Measurements from ENCODE around the gene PNPLA6.

DNA sequence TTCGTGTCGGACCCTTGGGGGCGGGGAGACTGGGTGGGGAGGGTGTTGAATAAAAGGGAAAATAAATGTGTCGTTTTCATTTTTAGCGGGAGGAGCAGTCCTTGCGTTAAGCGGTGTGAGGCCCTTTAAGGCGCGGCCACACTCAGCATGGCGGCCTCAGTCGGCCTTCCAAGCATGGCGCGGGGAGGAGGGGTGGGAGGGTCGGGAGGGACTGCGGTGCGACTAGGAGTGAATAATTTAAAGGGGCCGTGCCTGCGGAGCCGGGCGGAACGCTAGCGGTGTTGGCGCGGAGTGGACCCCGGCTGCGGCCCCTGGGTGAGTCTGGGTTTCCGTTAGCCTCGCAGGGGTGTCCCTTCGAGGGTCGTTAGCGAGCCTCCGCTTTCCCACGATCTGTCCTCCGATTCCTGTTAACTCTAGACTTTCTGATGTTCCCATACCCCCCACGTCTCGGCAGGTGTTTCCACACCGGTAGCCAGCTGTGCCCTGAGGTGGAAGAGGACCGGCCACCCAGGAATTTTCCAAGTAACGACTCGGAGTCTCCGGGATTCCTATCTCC lies 1.5 kb upstream of the PNPLA6 start:
- TF ChIP-seq, protein P1, sequence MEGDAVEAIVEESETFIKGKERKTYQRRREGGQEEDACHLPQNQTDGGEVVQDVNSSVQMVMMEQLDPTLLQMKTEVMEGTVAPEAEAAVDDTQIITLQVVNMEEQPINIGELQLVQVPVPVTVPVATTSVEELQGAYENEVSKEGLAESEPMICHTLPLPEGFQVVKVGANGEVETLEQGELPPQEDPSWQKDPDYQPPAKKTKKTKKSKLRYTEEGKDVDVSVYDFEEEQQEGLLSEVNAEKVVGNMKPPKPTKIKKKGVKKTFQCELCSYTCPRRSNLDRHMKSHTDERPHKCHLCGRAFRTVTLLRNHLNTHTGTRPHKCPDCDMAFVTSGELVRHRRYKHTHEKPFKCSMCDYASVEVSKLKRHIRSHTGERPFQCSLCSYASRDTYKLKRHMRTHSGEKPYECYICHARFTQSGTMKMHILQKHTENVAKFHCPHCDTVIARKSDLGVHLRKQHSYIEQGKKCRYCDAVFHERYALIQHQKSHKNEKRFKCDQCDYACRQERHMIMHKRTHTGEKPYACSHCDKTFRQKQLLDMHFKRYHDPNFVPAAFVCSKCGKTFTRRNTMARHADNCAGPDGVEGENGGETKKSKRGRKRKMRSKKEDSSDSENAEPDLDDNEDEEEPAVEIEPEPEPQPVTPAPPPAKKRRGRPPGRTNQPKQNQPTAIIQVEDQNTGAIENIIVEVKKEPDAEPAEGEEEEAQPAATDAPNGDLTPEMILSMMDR (IDR thresholded peaks at IDR 0.05): no peak
- TF ChIP-seq POLR2A (IDR thresholded peaks at IDR 0.05): peak in 1 of 2 donors; percentile 85
